Fibroblast of pulmonary artery (primary cell): ENCODE results near the gene TIMP4.

Experiments used
- DNase-seq: peaks from one replicate; pipeline ENCODE4 v3.0.0-alpha.2; 2010; ENCODE audit warnings: low read depth
- H3K4me3 ChIP-seq: replicated peaks from 2 replicates; pipeline ENCODE4 v1.5.1; 2011; ENCODE audit warnings: low read depth, mild to moderate bottlenecking, control low read depth, low read length, moderate library complexity
- TF ChIP-seq, protein P1 (sequence below): IDR thresholded peaks from 2 replicates; pipeline ENCODE4 v1.5.1; 2011; ENCODE audit warnings: mild to moderate bottlenecking, control low read depth, low read length, inconsistent platforms; ENCODE audit errors: missing control alignments

Gene TIMP4

DNA sequence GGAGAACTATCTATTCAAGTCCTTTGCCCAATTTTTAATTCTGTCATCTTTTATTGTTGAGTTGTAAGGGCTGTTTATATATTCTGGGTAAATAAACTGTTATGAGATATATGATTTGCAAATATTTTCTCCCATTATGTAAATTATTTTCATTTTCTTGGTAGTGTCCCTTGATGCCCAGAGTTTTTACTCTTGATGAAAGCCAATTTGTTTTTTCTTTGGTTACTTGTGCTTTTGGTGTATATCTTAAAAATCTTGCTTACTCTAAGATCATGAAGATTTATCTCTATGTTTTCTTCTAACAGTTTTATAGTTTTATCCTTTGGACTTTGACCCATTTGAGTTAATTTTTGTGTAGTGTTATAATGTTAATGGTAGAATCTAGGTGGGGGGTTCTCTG, 44.5 kb downstream of the TIMP4 start:
- H3K4me3 ChIP-seq, result no peak overlapping the region
- DNase-seq, result no peak
- TF ChIP-seq, protein P1, sequence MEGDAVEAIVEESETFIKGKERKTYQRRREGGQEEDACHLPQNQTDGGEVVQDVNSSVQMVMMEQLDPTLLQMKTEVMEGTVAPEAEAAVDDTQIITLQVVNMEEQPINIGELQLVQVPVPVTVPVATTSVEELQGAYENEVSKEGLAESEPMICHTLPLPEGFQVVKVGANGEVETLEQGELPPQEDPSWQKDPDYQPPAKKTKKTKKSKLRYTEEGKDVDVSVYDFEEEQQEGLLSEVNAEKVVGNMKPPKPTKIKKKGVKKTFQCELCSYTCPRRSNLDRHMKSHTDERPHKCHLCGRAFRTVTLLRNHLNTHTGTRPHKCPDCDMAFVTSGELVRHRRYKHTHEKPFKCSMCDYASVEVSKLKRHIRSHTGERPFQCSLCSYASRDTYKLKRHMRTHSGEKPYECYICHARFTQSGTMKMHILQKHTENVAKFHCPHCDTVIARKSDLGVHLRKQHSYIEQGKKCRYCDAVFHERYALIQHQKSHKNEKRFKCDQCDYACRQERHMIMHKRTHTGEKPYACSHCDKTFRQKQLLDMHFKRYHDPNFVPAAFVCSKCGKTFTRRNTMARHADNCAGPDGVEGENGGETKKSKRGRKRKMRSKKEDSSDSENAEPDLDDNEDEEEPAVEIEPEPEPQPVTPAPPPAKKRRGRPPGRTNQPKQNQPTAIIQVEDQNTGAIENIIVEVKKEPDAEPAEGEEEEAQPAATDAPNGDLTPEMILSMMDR, result no peak

DNA sequence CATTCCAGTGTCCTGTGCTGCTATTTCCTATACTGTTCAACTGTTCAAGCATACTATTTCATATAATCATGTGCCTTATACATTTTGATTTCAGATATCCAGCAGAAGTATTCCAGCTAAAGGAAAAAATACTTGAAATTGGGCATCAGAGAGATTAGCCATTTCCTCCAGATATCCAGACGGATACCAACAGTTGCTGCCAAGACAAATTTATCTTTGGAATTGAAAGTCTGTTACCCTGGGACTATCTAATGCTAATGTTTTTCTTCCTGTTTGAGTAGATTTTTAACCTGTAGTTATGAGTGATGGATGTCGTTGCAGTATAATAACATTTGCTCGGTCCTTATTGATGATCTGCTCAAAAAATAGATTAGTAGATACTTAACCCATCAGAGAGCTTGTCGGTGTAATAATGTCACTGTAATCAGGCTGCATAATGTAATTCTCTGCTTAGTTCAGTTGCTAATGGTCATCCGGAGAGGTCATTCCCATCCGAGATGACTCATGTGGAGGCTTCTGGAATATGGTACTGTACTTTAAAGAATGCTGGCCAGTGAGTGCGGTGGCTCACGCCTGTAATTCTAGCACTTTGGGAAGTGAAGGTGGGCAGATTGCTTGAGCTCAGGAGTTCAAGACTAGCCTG, 51.5 kb downstream of the TIMP4 start:
- no peak for DNase-seq
- TF ChIP-seq, protein P1, result no peak
- no peak overlapping the region for H3K4me3 ChIP-seq
